Liver (tissue), 9 donors: ENCODE data around the gene ATXN1. TPM values are rescaled to one million over a fixed set of nuclear protein-coding genes. Genes with fewer than 3 reads are reported as not detected.

ENCODE experiments used
- DNase-seq: peaks from one replicate; pipeline ENCODE4 v3.0.0-alpha.2; 2017; ENCODE audit warnings: low spot score
- H3K27ac ChIP-seq, 2 donors: one replicate each; pipeline ENCODE4 v1.7.0; 2013; ENCODE audit warnings: inconsistent platforms in 2 of 2, low read length in 2 of 2, control low read depth in 1 of 2, low read depth in 1 of 2, mild to moderate bottlenecking in 1 of 2
- H3K27me3 ChIP-seq, 4 donors: one replicate each; pipeline versions ENCODE4 v1.6.1 to v1.7.0; 2013; ENCODE audit warnings: low read length in 3 of 4, inconsistent platforms in 1 of 4, mild to moderate bottlenecking in 1 of 4, moderate library complexity in 1 of 4; ENCODE audit not compliant: control insufficient read depth in 4 of 4, insufficient read depth in 4 of 4
- H3K36me3 ChIP-seq, 4 donors: one replicate each; pipeline versions ENCODE4 v1.6.1 to v1.7.0; 2013; ENCODE audit warnings: low read length in 3 of 4, mild to moderate bottlenecking in 3 of 4, low read depth in 1 of 4, moderate library complexity in 1 of 4; ENCODE audit not compliant: control insufficient read depth in 4 of 4, insufficient read depth in 3 of 4
- H3K4me1 ChIP-seq, 4 donors: one replicate each; pipeline versions ENCODE4 v1.6.1 to v1.7.0; 2013; ENCODE audit warnings: low read length in 3 of 4, mild to moderate bottlenecking in 3 of 4, moderate library complexity in 1 of 4; ENCODE audit not compliant: control insufficient read depth in 4 of 4, insufficient read depth in 4 of 4
- H3K4me3 ChIP-seq, 3 donors: one replicate each; pipeline versions ENCODE4 v1.6.1 to v1.7.0; 2013; ENCODE audit warnings: low read length in 3 of 3, control low read depth in 1 of 3, low read depth in 1 of 3, mild to moderate bottlenecking in 1 of 3
- H3K9ac ChIP-seq, 2 donors: one replicate each; pipeline ENCODE4 v1.7.0; 2013; ENCODE audit warnings: low read length in 2 of 2, mild to moderate bottlenecking in 2 of 2, moderate library complexity in 2 of 2, control low read depth in 1 of 2, low read depth in 1 of 2
- H3K9me3 ChIP-seq, 4 donors: one replicate each; pipeline versions ENCODE4 v1.6.1 to v1.7.0; 2013; ENCODE audit warnings: low read length in 3 of 4; ENCODE audit not compliant: control insufficient read depth in 4 of 4
- EGR1 ChIP-seq, 2 donors: IDR thresholded peaks; 2 replicates each; pipeline ENCODE4 v1.6.1; 2016 to 2018; ENCODE audit warnings: antibody characterized with exemption in 2 of 2, low read depth in 2 of 2
- FOXA1 ChIP-seq: IDR thresholded peaks from 2 replicates; pipeline ENCODE4 v1.6.1; 2016; ENCODE audit warnings: antibody characterized with exemption
- FOXA2 ChIP-seq: IDR thresholded peaks from 2 replicates; pipeline ENCODE4 v1.6.1; 2016; ENCODE audit warnings: antibody characterized with exemption
- GABPA ChIP-seq, 2 donors: IDR thresholded peaks in 1 of 2; conservative IDR thresholded peaks in 1 of 2; 2 replicates each; pipeline ENCODE4 v1.6.1; 2016; ENCODE audit warnings: antibody characterized with exemption in 2 of 2, mild to moderate bottlenecking in 1 of 2, moderate library complexity in 1 of 2
- HNF4A ChIP-seq, 2 donors: conservative IDR thresholded peaks; 2 replicates each; pipeline ENCODE4 v1.6.1; 2016; ENCODE audit warnings: antibody characterized with exemption in 2 of 2, mild to moderate bottlenecking in 2 of 2
- HNF4G ChIP-seq: IDR thresholded peaks from 2 replicates; pipeline ENCODE4 v1.6.1; 2016; ENCODE audit warnings: antibody characterized with exemption
- JUND ChIP-seq, 2 donors: IDR thresholded peaks; 2 replicates each; pipeline ENCODE4 v1.6.1; 2016; ENCODE audit warnings: antibody characterized with exemption in 2 of 2
- NR2F2 ChIP-seq: IDR thresholded peaks from 2 replicates; pipeline ENCODE4 v1.6.1; 2016; ENCODE audit warnings: antibody characterized with exemption
- RAD21 ChIP-seq, 2 donors: IDR thresholded peaks; 2 replicates each; pipeline ENCODE4 v1.6.1; 2016; ENCODE audit warnings: antibody characterized with exemption in 2 of 2, mild to moderate bottlenecking in 2 of 2
- RXRA ChIP-seq, 2 donors: IDR thresholded peaks; 2 replicates each; pipeline ENCODE4 v1.6.1; 2017 to 2018; ENCODE audit warnings: antibody characterized with exemption in 2 of 2, mild to moderate bottlenecking in 1 of 2
- SP1 ChIP-seq: IDR thresholded peaks from 2 replicates; pipeline ENCODE4 v1.6.1; 2018; ENCODE audit warnings: antibody characterized with exemption, mild to moderate bottlenecking
- TAF1 ChIP-seq: conservative IDR thresholded peaks from 2 replicates; pipeline ENCODE4 v1.6.1; 2016; ENCODE audit warnings: antibody characterized with exemption, mild to moderate bottlenecking
- YY1 ChIP-seq: IDR thresholded peaks from 2 replicates; pipeline ENCODE4 v1.6.1; 2016; ENCODE audit warnings: antibody characterized with exemption, mild to moderate bottlenecking
- WGBS: extraction: QIAGEN DNeasy Blood & Tissue Kit; methylation state at CpG from one replicate; pipeline ENCODE4 v1.1.7; 2013; 5-methylcytosine and 5-hydroxymethylcytosine counted together
- polyA plus RNA-seq, 2 donors: library from polyadenylated mRNA; stranded (reverse) in 1 of 2; unstranded in 1 of 2; fragments of 200-250 nt in 1 of 2; fragments of >200 nt in 1 of 2; fragmentation: Nextera tagmentation in 1 of 2; extraction: Ambion mirVana in 1 of 2; gene quantifications; one replicate each; pipeline versions ENCODE4 v1.2.1 to v1.2.3, GENCODE V29; 2013 to 2015
- total RNA-seq, 2 donors: library from RNA; depleted of rRNA; stranded (reverse); fragments of >200 nt; gene quantifications; one replicate each; pipeline ENCODE4 v1.2.3, GENCODE V29; 2014
- TF ChIP-seq, protein P1 (sequence below): IDR thresholded peaks from 2 replicates; pipeline ENCODE4 v1.6.1; 2016; ENCODE audit warnings: antibody characterized with exemption
- TF ChIP-seq, protein P2 (sequence below): IDR thresholded peaks from 2 replicates; pipeline ENCODE4 v1.6.1; 2016; ENCODE audit warnings: antibody characterized with exemption, mild to moderate bottlenecking
- TF ChIP-seq, protein P3 (sequence below): IDR thresholded peaks from 2 replicates; pipeline ENCODE4 v1.6.1; 2016; ENCODE audit warnings: antibody characterized with exemption
- TF ChIP-seq, protein P4 (sequence below): fragments of 150-350 bp; IDR thresholded peaks from 2 replicates; pipeline ENCODE4 v1.5.1; 2017; ENCODE audit warnings: improper control_type of control experiment, low read depth, low read length; ENCODE audit not compliant: missing input control
- TF ChIP-seq, protein P5 (sequence below): IDR thresholded peaks from 2 replicates; pipeline ENCODE4 v1.6.1; 2016; ENCODE audit warnings: antibody characterized with exemption
- donor health status: healthy.
- donor health status: healthy.
- donor health status: healthy.
- donor health status: healthy.
- donor health status: healthy.

Gene ATXN1
- total and polyA plus RNA-seq, 4 donors: 4.3 to 29.7 (median 8.2) TPM

DNA sequence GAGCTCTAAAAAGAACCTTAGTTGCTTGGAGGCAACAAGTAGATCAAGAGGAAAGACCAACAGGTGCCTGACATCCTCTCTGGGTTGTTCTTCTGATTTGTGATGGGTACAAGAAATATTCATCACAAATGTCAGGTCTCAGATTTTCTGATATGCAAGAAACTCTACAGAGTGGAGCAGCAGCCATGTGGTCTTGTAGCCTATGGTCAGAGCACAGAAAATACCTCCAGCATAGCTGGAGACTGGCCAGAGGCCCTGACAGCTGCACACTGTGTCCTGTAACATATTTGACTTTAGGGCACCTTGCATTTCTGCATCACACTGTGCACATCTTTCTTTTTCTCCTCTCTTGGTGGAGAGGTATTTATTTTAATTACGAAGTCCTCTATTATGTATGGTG, 406.6 kb downstream of the ATXN1 start:
- TF ChIP-seq YY1 (no peak), FOXA1 (no peak), NR2F2 (no peak), RXRA (IDR thresholded peaks at IDR 0.05) (no peak), TAF1 (no peak), HNF4A (conservative IDR thresholded peaks at IDR 0.05) (no peak), EGR1 (IDR thresholded peaks at IDR 0.05; ENCODE audit: low read depth in 2 of 2) (no peak), FOXA2 (no peak), JUND (IDR thresholded peaks at IDR 0.05) (no peak), RAD21 (IDR thresholded peaks at IDR 0.05) (no peak), GABPA (IDR thresholded peaks at IDR 0.05 in 1 of 2, conservative IDR thresholded peaks at IDR 0.05 in 1 of 2) (no peak), SP1 (no peak), HNF4G (no peak)
- TF ChIP-seq, protein P1, sequence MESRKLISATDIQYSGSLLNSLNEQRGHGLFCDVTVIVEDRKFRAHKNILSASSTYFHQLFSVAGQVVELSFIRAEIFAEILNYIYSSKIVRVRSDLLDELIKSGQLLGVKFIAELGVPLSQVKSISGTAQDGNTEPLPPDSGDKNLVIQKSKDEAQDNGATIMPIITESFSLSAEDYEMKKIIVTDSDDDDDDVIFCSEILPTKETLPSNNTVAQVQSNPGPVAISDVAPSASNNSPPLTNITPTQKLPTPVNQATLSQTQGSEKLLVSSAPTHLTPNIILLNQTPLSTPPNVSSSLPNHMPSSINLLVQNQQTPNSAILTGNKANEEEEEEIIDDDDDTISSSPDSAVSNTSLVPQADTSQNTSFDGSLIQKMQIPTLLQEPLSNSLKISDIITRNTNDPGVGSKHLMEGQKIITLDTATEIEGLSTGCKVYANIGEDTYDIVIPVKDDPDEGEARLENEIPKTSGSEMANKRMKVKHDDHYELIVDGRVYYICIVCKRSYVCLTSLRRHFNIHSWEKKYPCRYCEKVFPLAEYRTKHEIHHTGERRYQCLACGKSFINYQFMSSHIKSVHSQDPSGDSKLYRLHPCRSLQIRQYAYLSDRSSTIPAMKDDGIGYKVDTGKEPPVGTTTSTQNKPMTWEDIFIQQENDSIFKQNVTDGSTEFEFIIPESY: no peak
- TF ChIP-seq, protein P2, sequence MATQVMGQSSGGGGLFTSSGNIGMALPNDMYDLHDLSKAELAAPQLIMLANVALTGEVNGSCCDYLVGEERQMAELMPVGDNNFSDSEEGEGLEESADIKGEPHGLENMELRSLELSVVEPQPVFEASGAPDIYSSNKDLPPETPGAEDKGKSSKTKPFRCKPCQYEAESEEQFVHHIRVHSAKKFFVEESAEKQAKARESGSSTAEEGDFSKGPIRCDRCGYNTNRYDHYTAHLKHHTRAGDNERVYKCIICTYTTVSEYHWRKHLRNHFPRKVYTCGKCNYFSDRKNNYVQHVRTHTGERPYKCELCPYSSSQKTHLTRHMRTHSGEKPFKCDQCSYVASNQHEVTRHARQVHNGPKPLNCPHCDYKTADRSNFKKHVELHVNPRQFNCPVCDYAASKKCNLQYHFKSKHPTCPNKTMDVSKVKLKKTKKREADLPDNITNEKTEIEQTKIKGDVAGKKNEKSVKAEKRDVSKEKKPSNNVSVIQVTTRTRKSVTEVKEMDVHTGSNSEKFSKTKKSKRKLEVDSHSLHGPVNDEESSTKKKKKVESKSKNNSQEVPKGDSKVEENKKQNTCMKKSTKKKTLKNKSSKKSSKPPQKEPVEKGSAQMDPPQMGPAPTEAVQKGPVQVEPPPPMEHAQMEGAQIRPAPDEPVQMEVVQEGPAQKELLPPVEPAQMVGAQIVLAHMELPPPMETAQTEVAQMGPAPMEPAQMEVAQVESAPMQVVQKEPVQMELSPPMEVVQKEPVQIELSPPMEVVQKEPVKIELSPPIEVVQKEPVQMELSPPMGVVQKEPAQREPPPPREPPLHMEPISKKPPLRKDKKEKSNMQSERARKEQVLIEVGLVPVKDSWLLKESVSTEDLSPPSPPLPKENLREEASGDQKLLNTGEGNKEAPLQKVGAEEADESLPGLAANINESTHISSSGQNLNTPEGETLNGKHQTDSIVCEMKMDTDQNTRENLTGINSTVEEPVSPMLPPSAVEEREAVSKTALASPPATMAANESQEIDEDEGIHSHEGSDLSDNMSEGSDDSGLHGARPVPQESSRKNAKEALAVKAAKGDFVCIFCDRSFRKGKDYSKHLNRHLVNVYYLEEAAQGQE: no peak
- TF ChIP-seq, protein P3, sequence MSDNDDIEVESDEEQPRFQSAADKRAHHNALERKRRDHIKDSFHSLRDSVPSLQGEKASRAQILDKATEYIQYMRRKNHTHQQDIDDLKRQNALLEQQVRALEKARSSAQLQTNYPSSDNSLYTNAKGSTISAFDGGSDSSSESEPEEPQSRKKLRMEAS: no peak
- TF ChIP-seq, protein P4, sequence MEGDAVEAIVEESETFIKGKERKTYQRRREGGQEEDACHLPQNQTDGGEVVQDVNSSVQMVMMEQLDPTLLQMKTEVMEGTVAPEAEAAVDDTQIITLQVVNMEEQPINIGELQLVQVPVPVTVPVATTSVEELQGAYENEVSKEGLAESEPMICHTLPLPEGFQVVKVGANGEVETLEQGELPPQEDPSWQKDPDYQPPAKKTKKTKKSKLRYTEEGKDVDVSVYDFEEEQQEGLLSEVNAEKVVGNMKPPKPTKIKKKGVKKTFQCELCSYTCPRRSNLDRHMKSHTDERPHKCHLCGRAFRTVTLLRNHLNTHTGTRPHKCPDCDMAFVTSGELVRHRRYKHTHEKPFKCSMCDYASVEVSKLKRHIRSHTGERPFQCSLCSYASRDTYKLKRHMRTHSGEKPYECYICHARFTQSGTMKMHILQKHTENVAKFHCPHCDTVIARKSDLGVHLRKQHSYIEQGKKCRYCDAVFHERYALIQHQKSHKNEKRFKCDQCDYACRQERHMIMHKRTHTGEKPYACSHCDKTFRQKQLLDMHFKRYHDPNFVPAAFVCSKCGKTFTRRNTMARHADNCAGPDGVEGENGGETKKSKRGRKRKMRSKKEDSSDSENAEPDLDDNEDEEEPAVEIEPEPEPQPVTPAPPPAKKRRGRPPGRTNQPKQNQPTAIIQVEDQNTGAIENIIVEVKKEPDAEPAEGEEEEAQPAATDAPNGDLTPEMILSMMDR: no peak
- TF ChIP-seq, protein P5, sequence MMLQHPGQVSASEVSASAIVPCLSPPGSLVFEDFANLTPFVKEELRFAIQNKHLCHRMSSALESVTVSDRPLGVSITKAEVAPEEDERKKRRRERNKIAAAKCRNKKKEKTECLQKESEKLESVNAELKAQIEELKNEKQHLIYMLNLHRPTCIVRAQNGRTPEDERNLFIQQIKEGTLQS: no peak
- Histone ChIP-seq H3K9me3 (no peaks in the 10 kb centered on the region), H3K9ac (no peak overlapping the region), H3K4me3 (no peak overlapping the region), H3K36me3 (no peaks in the 10 kb centered on the region), H3K4me1 (no peaks in the 10 kb centered on the region), H3K27ac (no peak overlapping the region), H3K27me3 (no peaks in the 10 kb centered on the region)
- no peak for DNase-seq
- 95% methylated on average over 1 of the region's 1 CpG for whole genome bisulfite sequencing
